GM10266 (cell line): ENCODE data around the gene FAM83F.

Source experiments
- DNase-seq: peaks from one replicate; pipeline ENCODE4 v3.0.0; 2012; ENCODE audit errors: extremely low spot score
- TF ChIP-seq, protein P1 (sequence below): IDR thresholded peaks from 2 replicates; pipeline ENCODE4 v1.5.1; 2012; ENCODE audit warnings: mild to moderate bottlenecking, low read depth; ENCODE audit not compliant: control insufficient read depth, insufficient read depth; ENCODE audit errors: missing control alignments

Gene FAM83F

GRCh38 chr22:40027191-40028097 is 32.7 kb downstream of the FAM83F start:
- TF ChIP-seq, protein P1, sequence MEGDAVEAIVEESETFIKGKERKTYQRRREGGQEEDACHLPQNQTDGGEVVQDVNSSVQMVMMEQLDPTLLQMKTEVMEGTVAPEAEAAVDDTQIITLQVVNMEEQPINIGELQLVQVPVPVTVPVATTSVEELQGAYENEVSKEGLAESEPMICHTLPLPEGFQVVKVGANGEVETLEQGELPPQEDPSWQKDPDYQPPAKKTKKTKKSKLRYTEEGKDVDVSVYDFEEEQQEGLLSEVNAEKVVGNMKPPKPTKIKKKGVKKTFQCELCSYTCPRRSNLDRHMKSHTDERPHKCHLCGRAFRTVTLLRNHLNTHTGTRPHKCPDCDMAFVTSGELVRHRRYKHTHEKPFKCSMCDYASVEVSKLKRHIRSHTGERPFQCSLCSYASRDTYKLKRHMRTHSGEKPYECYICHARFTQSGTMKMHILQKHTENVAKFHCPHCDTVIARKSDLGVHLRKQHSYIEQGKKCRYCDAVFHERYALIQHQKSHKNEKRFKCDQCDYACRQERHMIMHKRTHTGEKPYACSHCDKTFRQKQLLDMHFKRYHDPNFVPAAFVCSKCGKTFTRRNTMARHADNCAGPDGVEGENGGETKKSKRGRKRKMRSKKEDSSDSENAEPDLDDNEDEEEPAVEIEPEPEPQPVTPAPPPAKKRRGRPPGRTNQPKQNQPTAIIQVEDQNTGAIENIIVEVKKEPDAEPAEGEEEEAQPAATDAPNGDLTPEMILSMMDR = no peak

DNA sequence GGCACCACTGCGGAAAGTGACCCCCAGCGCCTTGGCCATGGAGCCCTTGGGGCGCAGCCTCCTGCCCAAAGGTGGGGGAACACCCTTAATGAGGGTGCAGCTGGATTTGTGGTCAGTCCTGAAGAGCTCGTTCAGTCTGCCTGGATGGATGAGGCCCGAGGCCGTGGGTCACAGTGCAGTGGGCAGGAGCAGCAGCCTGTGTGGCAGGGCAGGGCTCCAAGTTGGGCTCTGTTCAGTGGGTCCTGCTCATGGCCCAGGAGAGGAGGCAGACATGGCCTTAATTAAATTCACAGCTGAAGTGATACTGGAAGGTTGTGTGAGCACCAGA is 33.3 kb downstream of the FAM83F start:
- TF ChIP-seq, protein P1 = no peak
- no peak for DNase-seq

More at GRCh38 chr22:40027191-40028097, 32.7 kb downstream of the FAM83F start:
- DNase-seq = no peak

- no peak for DNase-seq
- TF ChIP-seq, protein P1 = no peak
Measured at GRCh38 chr22:40029189-40029890, 34.6 kb downstream of the FAM83F start.

DNA sequence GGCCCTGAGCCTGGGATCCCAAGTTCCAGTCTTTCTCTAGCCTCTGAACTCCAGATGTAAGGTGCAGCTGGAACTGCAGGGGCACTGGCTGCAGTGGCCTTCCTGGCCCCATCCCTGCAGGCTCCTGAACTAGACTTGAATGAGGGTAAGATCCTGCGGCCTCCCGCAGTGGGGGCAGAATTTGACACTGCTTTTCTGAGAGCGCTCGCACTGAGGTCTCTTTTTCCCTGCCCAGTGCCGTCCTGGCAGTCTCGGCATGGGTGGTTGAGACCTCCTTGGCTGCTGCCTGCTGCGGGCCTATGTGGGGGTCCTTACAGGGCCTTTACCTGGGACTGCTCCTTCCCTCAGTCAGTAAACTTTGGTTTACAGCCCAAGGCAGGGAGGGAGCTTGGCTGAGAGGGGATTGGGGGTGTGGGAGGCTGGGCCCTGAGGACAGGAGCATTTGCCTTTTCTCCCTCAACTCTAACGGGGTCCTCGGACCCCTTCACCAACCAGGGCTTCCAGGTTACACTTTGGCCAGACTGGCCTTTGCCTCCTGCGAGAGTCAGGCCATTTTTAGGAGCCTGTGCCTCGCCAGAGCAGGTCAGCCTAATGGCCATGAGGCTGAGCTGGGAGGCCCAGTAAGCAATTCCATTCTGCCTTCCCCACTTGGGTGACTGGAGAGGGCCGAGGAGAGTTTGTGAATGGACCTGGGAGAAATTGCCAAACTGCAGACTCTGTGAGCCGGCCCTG is 35.4 kb downstream of the FAM83F start:
- TF ChIP-seq, protein P1 = no peak
- no peak for DNase-seq

DNA sequence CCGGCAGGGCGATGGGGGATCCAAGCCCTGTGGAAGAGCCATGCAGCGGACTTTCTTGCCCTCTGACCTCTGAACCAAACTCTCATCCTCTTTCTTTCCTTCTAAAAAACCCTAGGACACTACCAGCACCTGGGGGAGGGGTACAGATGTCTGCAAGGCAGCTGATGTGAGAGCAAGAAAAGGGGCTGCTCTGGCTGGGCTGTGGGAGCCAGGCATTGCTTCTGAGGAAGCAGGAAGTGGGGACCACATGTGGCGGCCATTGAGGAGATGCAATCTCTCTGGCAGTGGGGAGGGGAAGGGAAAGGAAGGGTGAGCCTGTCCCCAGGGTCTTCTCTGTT is 36.0 kb downstream of the FAM83F start:
- DNase-seq = no peak
- TF ChIP-seq, protein P1 = no peak

DNA sequence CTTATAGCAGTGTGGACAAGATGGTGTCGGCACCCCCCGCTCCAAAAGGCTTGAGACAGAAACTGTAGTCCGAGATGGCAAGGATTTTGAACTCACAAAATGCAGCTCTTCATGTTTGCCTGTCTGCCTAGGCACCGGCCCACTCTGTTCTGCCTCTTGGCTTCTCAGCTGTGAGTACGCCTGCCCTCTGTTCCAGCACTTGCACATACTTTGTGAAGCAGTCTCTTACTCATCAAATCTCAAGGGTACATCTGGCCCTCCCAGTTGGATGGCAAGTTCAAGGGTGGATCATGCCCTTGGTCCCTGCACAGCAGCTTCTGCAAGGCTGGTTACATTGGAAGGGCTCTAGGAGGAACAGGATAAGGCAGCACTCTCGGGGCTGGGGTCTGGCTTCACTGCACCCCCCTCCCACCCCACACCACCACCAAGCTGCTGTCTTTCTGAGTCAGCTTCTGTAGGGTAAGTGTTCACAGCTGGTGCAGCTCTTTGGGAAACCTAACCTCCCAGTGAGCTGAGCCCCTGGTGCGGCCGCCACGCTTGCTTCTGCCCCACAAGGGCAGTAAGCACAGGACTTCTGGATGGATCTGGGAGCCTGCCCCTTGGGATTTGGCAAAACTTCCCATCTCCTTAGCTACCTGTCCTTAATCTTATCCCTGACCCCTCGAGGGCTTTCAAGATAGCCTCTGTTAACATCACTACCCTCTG is 37.2 kb downstream of the FAM83F start:
- TF ChIP-seq, protein P1 = no peak
- no peak for DNase-seq
